Heart right ventricle (tissue), 16 donors: ENCODE data around the gene PTMS. TPM values are rescaled to one million over a fixed set of nuclear protein-coding genes. Genes with fewer than 3 reads are reported as not detected.

Experiments
- ATAC-seq, 8 donors: fragments of 200-7000 bp; cut with Tn5 transposase; one replicate each; pipeline ENCODE4 v1.9.1; 2020; ENCODE audit warnings: mild to moderate bottlenecking in 8 of 8, moderate library complexity in 8 of 8, moderate number of reproducible peaks in 1 of 8
- DNase-seq, 2 donors: peaks; one replicate each; pipeline ENCODE4 v3.0.0-alpha.2; 2020
- H3K27ac ChIP-seq, 10 donors: fragments of 200-600 bp; sonication (generic) in 2 of 10; one replicate each; pipeline versions ENCODE4 v1.5.0 to v1.8.0; 2020 to 2022; ENCODE audit warnings: mild to moderate bottlenecking in 3 of 10
- H3K27me3 ChIP-seq, 7 donors: fragments of 200-600 bp; one replicate each; pipeline ENCODE4 v1.8.0; 2021 to 2022; ENCODE audit warnings: mild to moderate bottlenecking in 2 of 7
- H3K36me3 ChIP-seq, 9 donors: fragments of 200-600 bp; sonication (generic) in 1 of 9; one replicate each; pipeline versions ENCODE4 v1.5.0 to v1.8.0; 2020 to 2022; ENCODE audit warnings: mild to moderate bottlenecking in 2 of 9
- H3K4me1 ChIP-seq, 9 donors: fragments of 200-600 bp; sonication (generic) in 1 of 9; one replicate each; pipeline versions ENCODE4 v1.5.0 to v1.8.0; 2020 to 2022; ENCODE audit warnings: mild to moderate bottlenecking in 4 of 9
- H3K4me3 ChIP-seq, 10 donors: fragments of 200-600 bp; sonication (generic) in 2 of 10; one replicate each; pipeline versions ENCODE4 v1.5.0 to v1.8.0; 2020 to 2022; ENCODE audit warnings: mild to moderate bottlenecking in 7 of 10, moderate library complexity in 2 of 10
- H3K9me3 ChIP-seq, 11 donors: fragments of 200-600 bp in 10 of 11; sonication (generic) in 2 of 11; one replicate each; pipeline versions ENCODE4 v1.5.0 to v1.8.0; 2013 to 2022; ENCODE audit warnings: mild to moderate bottlenecking in 2 of 11, control low read depth in 1 of 11, moderate library complexity in 1 of 11
- CTCF ChIP-seq, 9 donors: fragments of 200-600 bp; sonication (generic) in 2 of 9; IDR thresholded peaks; one replicate each; pipeline versions ENCODE4 v1.5.0 to v1.8.0; 2021 to 2022; ENCODE audit warnings: antibody characterized with exemption in 9 of 9, mild to moderate bottlenecking in 5 of 9, moderate library complexity in 1 of 9
- WGBS, 2 donors: extraction: QIAGEN DNeasy Blood & Tissue Kit; methylation state at CpG; one replicate each; pipeline ENCODE4 v1.1.7; 2013; ENCODE audit warnings: inconsistent platforms in 1 of 2; 5-methylcytosine and 5-hydroxymethylcytosine counted together
- intact Hi-C, 10 donors: fragments of 100-400 bp; cut with DNase I; formaldehyde crosslinking; loops; one replicate each; pipeline versions ENCODE4 v1.11.1 to v1.14.2; 2022
- polyA plus RNA-seq, 2 donors: library from polyadenylated mRNA; stranded (reverse); fragments of 200-250 nt; gene quantifications; one replicate each; pipeline ENCODE4 v1.2.3, GENCODE V29; 2013
- total RNA-seq, 10 donors: library from RNA; stranded (reverse); fragmentation: NEBNext Ultra II Directional in 3 of 10; extraction: Animal tissue kit (Norgen Biotek cat#: 25700) in 3 of 10; gene quantifications; one replicate each; pipeline versions ENCODE4 v1.2.1 to v1.2.4, GENCODE V29; 2021 to 2023
- donor health status: Arrhythmogenic right ventricular cardiomyopathy.
- donor health status: ischemic (EF 13 %, LVEDD 7.1; RV severe dilation, severe dysfunction).
- donor health status: healthy with polysubstance abuse.
- donor health status: DM: no; HTN: yes; CAD: no.
- donor health status: DM: no; HTN: no; CAD: no.
- donor health status: ischemic (EF 25% LVEDD 6.9; RV normal size, moderate dysfunction).
- donor health status: ischemic (EF 25% LVEDD 5.7; RV mildly dilated, moderate dysfunction).
- donor health status: healthy.
- donor health status: DM: yes; HTN: yes; CAD: no.
- donor health status: Ischemic cardiomyopathy.
- donor health status: ischemic (EF 35%, LVEDD 5.7; RV mildly dilated, moderate dysfunction).
- donor health status: nonischemic (EF 11% LVEDD 7.7; RV severe dilation, severe dysfunction).
- donor health status: DM: yes; HTN: yes; CAD: no.
- donor health status: PGD.
- donor health status: ischemic (EF 29% LVEDD 5.4; RV normal size, mild dysfunction).
- donor health status: nonischemic (EF 23%, LVEDD 6.1; RV moderate dilation, normal function).

The PTMS gene
- total and polyA plus RNA-seq, 12 donors: 73.3 to 361 (median 105) TPM

- DNase-seq (peak; percentile 98 to 99), ATAC-seq (peak; percentile 94 to 98 (median 97))
- Histone ChIP-seq H3K36me3 (peaks cover 0 to 39% (median 38%) of the 10 kb centered on the region in 9 donors), H3K27ac (peak within 1 kb of the TSS; percentile 93 to 99 (median 98)), H3K4me1 (peaks cover 9 to 31% (median 20%) of the 10 kb centered on the region in 9 donors), H3K9me3 (no peaks in the 10 kb centered on the region), H3K4me3 (peak within 1 kb of the TSS; percentile 83 to 99 (median 90)), H3K27me3 (no peaks in the 10 kb centered on the region)
- TF ChIP-seq CTCF (IDR thresholded peaks at IDR 0.05): peak in 4 of 9 donors; percentile 93 to 99 (median 98)
- WGBS, 2 donors: 0 to 1% methylated on average over 62 of the region's 62 CpGs
- intact Hi-C loops: loop anchor here in 9 of 10 donors (1.0 to 10.0 kb wide), 13 partner anchors 11 to 99 kb away; partner anchors contain the start of genes P3H3 (in 7 of the 9), ZNF384 (in 3 of the 9), GPR162 (in 2 of the 9) and PTMS (in 2 of the 9)
These were observed 13.0 kb upstream of the PTMS start, which contains the start of gene MLF2 for GRCh38 chr12:6752921-6753771. Gene MLF2 (minus strand): TSS chr12:6753141. CDS start chr12:6752334, 807 bp downstream.

- intact Hi-C loops: loop anchor here in 9 of 10 donors (1.0 to 10.0 kb wide), 13 partner anchors 10 to 98 kb away; partner anchors contain the start of genes P3H3 (in 7 of the 9), ZNF384 (in 3 of the 9), GPR162 (in 2 of the 9) and PTMS (in 2 of the 9)
- TF ChIP-seq CTCF (IDR thresholded peaks at IDR 0.05): peak in 7 of 9 donors; percentile 4 to 99 (median 96)
- Histone ChIP-seq H3K36me3 (peaks cover 0 to 32% (median 31%) of the 10 kb centered on the region in 9 donors), H3K27me3 (no peaks in the 10 kb centered on the region), H3K4me3 (peak overlapping the region in 6 of 10 donors; percentile 83 to 99 (median 94)), H3K4me1 (peaks cover 9 to 31% (median 20%) of the 10 kb centered on the region in 9 donors), H3K27ac (peak overlapping the region; percentile 93 to 99 (median 98)), H3K9me3 (no peaks in the 10 kb centered on the region)
- ATAC-seq: peak in 1 of 8 donors; percentile 7
- peak in 1 of 2 donors; percentile 29 for DNase-seq
- WGBS, 2 donors: 0% methylated on average over 7 of the region's 7 CpGs
These were observed 12.3 kb upstream of the PTMS start for GRCh38 chr12:6753772-6754356.

- no peak for TF ChIP-seq CTCF (IDR thresholded peaks at IDR 0.05)
- 95 to 98% methylated on average over 2 of the region's 2 CpGs for WGBS, 2 donors
- Histone ChIP-seq H3K4me3 (no peak overlapping the region), H3K4me1 (peaks cover 9 to 31% (median 20%) of the 10 kb centered on the region in 9 donors), H3K27ac (peak overlapping the region in 9 of 10 donors; percentile 36 to 99 (median 98)), H3K27me3 (no peaks in the 10 kb centered on the region), H3K36me3 (peaks cover 0 to 27% (median 25%) of the 10 kb centered on the region in 9 donors), H3K9me3 (no peaks in the 10 kb centered on the region)
- intact Hi-C loops: loop anchor here in 8 of 10 donors (1.0 to 10.0 kb wide), 4 partner anchors 25 to 73 kb away; partner anchors contain the start of genes P3H3 (in 7 of the 8) and GPR162 (in 2 of the 8)
- ATAC-seq: no peak
- no peak for DNase-seq
These were observed 11.8 kb upstream of the PTMS start for GRCh38 chr12:6754411-6754810.
